ENCODE data around the gene CCSER2. TPM values are rescaled to one million over a fixed set of nuclear protein-coding genes. Genes with fewer than 3 reads are reported as not detected.

The CCSER2 gene
- total and polyA plus RNA-seq, 2 donors (not counting 1 experiment from before 2014, with no cell fraction given) = 6.0 to 45.9 TPM

GRCh38 chr10:84293171-84293570 lies 35.2 kb upstream of the CCSER2 start:
- ChIA-PET CTCF (interaction anchor here (1.3 kb wide), 1 partner anchor 33 kb away, joined by 3 read pairs; no protein-coding TSS in a partner anchor), POLR2A (no interaction called here)
- Histone ChIP-seq H3K27ac (ENCODE audit: low read length in 2 of 2) (no peak overlapping the region), H3K36me3 (replicated peaks in 1 of 2; ENCODE audit: control extremely low read depth in 1 of 2, control insufficient read depth in 1 of 2, extremely low read depth in 1 of 2, insufficient read depth in 2 of 2, low read length in 1 of 2) (no peaks in the 10 kb centered on the region), H2AFZ (ENCODE audit: insufficient read depth, low read depth, low read length, poor library complexity, severe bottlenecking) (no peak overlapping the region), H3K9ac (ENCODE audit: low read length) (no peak overlapping the region), H3K79me2 (ENCODE audit: control insufficient read depth, insufficient read depth, low read length) (no peaks in the 10 kb centered on the region), H4K20me1 (ENCODE audit: control insufficient read depth, insufficient read depth, low read length, poor library complexity, severe bottlenecking) (no peaks in the 10 kb centered on the region), H3K9me3 (ENCODE audit: control extremely low read depth in 1 of 3, control insufficient read depth in 2 of 3, insufficient read depth in 1 of 3, low read length in 2 of 3) (no peaks in the 10 kb centered on the region), H3K4me3 (ENCODE audit: control extremely low read depth in 1 of 5, extremely low read depth in 1 of 5, insufficient read depth in 1 of 5, low read depth in 2 of 5, low read length in 4 of 5) (no peak overlapping the region), H3K4me2 (replicated peaks; ENCODE audit: low read depth, low read length, poor library complexity, severe bottlenecking) (no peak overlapping the region), H3K4me1 (ENCODE audit: control insufficient read depth in 2 of 2, insufficient read depth in 2 of 2, low read length in 2 of 2) (no peaks in the 10 kb centered on the region), H3K27me3 (replicated peaks in 1 of 4; ENCODE audit: control extremely low read depth in 1 of 4, control insufficient read depth in 3 of 4, insufficient read depth in 4 of 4, low read length in 3 of 4) (peaks cover 0 to under 1% (median 0%) of the 10 kb centered on the region in 4 experiments)
- ATAC-seq (ENCODE audit: low read depth) = no peak
- peaks cover 10% of the 10 kb centered on the region for H3K27me3 Mint-ChIP-seq
- no peak for DNase-seq
- 100% methylated on average over 1 of the region's 1 CpG for WGBS (ENCODE audit: insufficient coverage)
- H3K9me3 Mint-ChIP-seq (ENCODE audit: insufficient read depth) = no peaks in the 10 kb centered on the region
- TF ChIP-seq, protein P1, sequence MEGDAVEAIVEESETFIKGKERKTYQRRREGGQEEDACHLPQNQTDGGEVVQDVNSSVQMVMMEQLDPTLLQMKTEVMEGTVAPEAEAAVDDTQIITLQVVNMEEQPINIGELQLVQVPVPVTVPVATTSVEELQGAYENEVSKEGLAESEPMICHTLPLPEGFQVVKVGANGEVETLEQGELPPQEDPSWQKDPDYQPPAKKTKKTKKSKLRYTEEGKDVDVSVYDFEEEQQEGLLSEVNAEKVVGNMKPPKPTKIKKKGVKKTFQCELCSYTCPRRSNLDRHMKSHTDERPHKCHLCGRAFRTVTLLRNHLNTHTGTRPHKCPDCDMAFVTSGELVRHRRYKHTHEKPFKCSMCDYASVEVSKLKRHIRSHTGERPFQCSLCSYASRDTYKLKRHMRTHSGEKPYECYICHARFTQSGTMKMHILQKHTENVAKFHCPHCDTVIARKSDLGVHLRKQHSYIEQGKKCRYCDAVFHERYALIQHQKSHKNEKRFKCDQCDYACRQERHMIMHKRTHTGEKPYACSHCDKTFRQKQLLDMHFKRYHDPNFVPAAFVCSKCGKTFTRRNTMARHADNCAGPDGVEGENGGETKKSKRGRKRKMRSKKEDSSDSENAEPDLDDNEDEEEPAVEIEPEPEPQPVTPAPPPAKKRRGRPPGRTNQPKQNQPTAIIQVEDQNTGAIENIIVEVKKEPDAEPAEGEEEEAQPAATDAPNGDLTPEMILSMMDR (IDR thresholded peaks at IDR 0.05) = no peak
- TF ChIP-seq EZH2 (IDR thresholded peaks at IDR 0.05; ENCODE audit: borderline replicate concordance, insufficient read depth, low read depth, low read length, poor library complexity, severe bottlenecking) = no peak
- H3K27ac Mint-ChIP-seq = no peak overlapping the region
- H3K4me3 Mint-ChIP-seq = no peak overlapping the region
- no peaks in the 10 kb centered on the region for H3K4me1 Mint-ChIP-seq
- intact Hi-C loops (cut with micrococcal nuclease) = no loop called here

GRCh38 chr10:84293574-84294016 lies 34.8 kb upstream of the CCSER2 start:
- DNase-seq = no peak
- ChIA-PET CTCF (no interaction called here), POLR2A (no interaction called here)
- WGBS (ENCODE audit: insufficient coverage) = 47% methylated on average over 4 of the region's 4 CpGs
- H3K9me3 ChIP-seq (ENCODE audit: control extremely low read depth in 1 of 3, control insufficient read depth in 2 of 3, insufficient read depth in 1 of 3, low read length in 2 of 3) = no peaks in the 10 kb centered on the region
- H3K27ac ChIP-seq (ENCODE audit: low read length in 2 of 2) = no peak overlapping the region
- TF ChIP-seq EZH2 (IDR thresholded peaks at IDR 0.05; ENCODE audit: borderline replicate concordance, insufficient read depth, low read depth, low read length, poor library complexity, severe bottlenecking) = no peak
- TF ChIP-seq, protein P1 (IDR thresholded peaks at IDR 0.05) = no peak
- Mint-ChIP-seq H3K27me3 (peaks cover 14% of the 10 kb centered on the region), H3K9me3 (ENCODE audit: insufficient read depth) (no peaks in the 10 kb centered on the region), H3K27ac (no peak overlapping the region), H3K4me3 (no peak overlapping the region), H3K4me1 (no peaks in the 10 kb centered on the region)
- intact Hi-C loops (cut with micrococcal nuclease) = no loop called here
- H3K36me3 ChIP-seq (replicated peaks in 1 of 2; ENCODE audit: control extremely low read depth in 1 of 2, control insufficient read depth in 1 of 2, extremely low read depth in 1 of 2, insufficient read depth in 2 of 2, low read length in 1 of 2) = no peaks in the 10 kb centered on the region
- no peak for ATAC-seq (ENCODE audit: low read depth)
- no peaks in the 10 kb centered on the region for H4K20me1 ChIP-seq (ENCODE audit: control insufficient read depth, insufficient read depth, low read length, poor library complexity, severe bottlenecking)
- no peaks in the 10 kb centered on the region for H3K79me2 ChIP-seq (ENCODE audit: control insufficient read depth, insufficient read depth, low read length)
- H3K9ac ChIP-seq (ENCODE audit: low read length) = no peak overlapping the region
- no peak overlapping the region for H3K4me2 ChIP-seq (replicated peaks; ENCODE audit: low read depth, low read length, poor library complexity, severe bottlenecking)
- no peaks in the 10 kb centered on the region for H3K4me1 ChIP-seq (ENCODE audit: control insufficient read depth in 2 of 2, insufficient read depth in 2 of 2, low read length in 2 of 2)
- no peak overlapping the region for H2AFZ ChIP-seq (ENCODE audit: insufficient read depth, low read depth, low read length, poor library complexity, severe bottlenecking)
- H3K4me3 ChIP-seq (ENCODE audit: control extremely low read depth in 1 of 5, extremely low read depth in 1 of 5, insufficient read depth in 1 of 5, low read depth in 2 of 5, low read length in 4 of 5) = no peak overlapping the region
- H3K27me3 ChIP-seq (replicated peaks in 1 of 4; ENCODE audit: control extremely low read depth in 1 of 4, control insufficient read depth in 3 of 4, insufficient read depth in 4 of 4, low read length in 3 of 4) = no peaks in the 10 kb centered on the region
